T47D (cell line): Measurements from ENCODE around the gene SMARCB1.

ENCODE experiments used
- DNase-seq, 2 experiments: peaks; one replicate each; pipeline versions ENCODE4 v3.0.0 to v3.0.0-alpha.2; 2011 to 2012; ENCODE audit warnings: low read depth in 1 of 2, low spot score in 1 of 2
- JUND ChIP-seq: IDR thresholded peaks from 2 replicates; pipeline ENCODE4 v1.6.1; 2012; ENCODE audit warnings: low read depth
- in situ Hi-C: cut with HindIII; loops from 2 replicates; pipeline ENCODE4 v1.10.0; 2016; ENCODE audit warnings: low sequenced_read_pairs, low pct_unique_long_range_greater_than_20kb

SMARCB1 gene

GRCh38 chr22:23753385-23753784, 33.4 kb upstream of the SMARCB1 start:
- no peak for DNase-seq
- in situ Hi-C loops = no loop called here
- TF ChIP-seq JUND = no peak

DNA sequence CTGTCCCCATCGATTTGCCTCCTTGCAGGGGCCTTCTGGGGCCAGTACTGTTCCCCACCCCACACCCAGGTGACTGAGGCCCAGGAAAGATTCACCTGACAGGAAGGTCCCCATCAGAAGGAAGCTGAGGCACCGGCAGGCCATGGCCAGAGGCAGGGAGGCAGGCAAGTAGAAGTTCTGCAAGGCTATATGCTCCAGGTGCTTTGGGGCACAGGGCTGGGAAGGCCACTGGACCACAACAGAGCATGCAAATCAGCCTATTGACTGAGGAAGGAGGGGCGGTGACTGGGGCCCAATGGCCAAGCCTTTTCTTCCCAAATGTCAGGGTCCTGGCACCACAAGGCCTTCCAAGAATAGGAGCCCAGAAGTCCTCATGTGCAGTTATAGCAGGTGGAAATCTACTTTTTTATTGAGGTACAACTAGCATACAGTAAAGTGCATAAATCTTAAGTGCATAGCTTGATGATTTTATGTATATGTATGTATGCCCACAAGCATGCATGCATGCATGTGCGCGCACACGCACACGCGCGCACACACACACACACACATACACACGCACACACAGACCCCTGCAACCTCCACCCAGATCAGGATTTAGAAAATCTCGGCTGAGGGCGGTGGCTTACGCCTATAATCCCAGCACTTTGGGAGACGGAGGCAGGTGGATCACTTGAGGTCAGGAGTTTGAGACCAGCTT, 32.4 kb upstream of the SMARCB1 start, which contains the start of gene VPREB3:
Gene VPREB3, minus strand, starts transcription at position 206 of the 700 bp plus-strand sequence. Its CDS starts 62 bp downstream, at position 144.
- in situ Hi-C loops = no loop called here
- TF ChIP-seq JUND = no peak
- DNase-seq = no peak

- DNase-seq = no peak
- TF ChIP-seq JUND = no peak
- in situ Hi-C loops = no loop called here
Measured at GRCh38 chr22:23754980-23755636, 31.7 kb upstream of the SMARCB1 start.

- DNase-seq = no peak
- TF ChIP-seq JUND = no peak
- in situ Hi-C loops = no loop called here
Measured at GRCh38 chr22:23755711-23756110, 31.1 kb upstream of the SMARCB1 start.

DNA sequence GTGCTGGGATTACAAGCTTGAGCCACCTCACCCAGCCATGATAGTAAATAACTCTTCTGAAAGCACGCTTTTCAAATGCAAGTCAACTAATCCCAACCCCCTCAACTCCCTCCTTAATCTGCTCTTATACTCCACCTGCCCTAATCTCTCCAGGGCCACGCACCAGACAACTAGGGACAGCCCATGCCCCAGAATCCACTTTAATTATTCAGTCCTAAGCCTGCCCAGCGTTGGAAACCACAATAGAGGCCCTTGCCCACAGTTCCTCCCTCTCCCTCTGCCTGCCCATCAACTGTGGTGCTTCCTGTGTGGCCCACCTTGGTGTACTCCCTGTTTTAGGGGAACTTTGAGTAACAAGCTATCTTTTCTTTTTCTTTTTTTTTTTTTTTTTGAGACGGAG, 29.9 kb upstream of the SMARCB1 start:
- no peak for TF ChIP-seq JUND
- in situ Hi-C loops = no loop called here
- no peak for DNase-seq

- no peak for DNase-seq
- in situ Hi-C loops = no loop called here
- no peak for TF ChIP-seq JUND
Measured at GRCh38 chr22:23759566-23759965, 27.2 kb upstream of the SMARCB1 start.

DNA sequence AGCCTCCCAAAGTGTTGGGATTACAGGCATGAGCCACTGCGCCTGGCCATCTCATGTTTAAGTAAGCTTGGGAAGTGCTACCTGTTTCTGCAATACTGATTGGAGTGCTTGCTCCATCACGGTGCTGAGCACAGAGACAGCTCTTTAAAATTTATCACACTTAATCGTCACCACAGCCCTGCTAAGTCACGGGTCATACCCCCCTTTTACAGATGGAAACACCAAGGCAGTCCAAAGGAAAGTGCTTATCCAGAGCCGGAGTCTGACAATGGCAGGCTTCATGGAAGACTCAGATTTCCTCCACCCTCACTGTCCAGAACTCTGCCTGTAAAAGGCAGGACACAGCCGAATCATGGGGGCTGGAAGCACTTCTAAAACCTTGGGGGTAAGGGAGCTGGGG, 26.7 kb upstream of the SMARCB1 start:
- in situ Hi-C loops = no loop called here
- TF ChIP-seq JUND = no peak
- no peak for DNase-seq

DNA sequence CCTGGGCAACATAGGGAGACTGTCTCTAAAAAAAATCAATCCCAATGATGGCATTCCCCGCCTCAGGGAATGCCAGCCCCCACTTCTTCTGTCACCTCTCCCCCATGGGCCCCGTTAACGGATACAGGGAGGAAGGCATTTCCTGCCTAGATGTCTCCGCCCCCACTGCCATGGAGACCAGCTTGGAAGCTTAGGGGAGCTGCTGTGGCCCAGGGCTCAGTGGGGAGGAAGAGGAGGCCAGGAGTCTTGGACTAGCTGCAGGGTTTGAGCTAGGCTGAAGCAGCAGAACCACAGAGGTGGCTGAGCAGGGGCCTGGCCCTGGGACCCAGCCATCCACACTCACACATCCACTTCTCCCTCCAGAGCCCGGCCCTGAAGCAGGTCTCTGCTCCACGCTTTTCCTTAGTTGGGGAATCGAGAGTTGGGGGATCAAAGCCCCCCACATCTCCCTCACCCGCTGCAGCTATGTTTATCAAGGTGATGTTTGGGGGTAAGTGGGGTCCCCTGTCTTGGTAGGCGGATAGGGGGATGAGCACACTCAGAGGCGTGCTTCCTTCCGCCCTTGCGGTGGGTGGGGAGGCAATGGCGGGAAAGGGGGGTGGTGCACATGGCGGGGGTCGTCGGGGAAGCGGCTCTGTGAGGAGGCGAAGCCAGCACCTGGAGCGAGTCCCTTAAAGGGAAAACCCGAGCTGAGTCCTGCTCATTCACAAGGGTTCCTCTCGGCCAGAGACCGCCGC, 23.8 kb upstream of the SMARCB1 start, which contains the start of gene C22orf15:
Gene C22orf15, plus strand, starts transcription at position 149 of the 737 bp plus-strand sequence. Its CDS starts 317 bp downstream, at position 466.
- TF ChIP-seq JUND = no peak
- no peak for DNase-seq
- in situ Hi-C loops = no loop called here

DNA sequence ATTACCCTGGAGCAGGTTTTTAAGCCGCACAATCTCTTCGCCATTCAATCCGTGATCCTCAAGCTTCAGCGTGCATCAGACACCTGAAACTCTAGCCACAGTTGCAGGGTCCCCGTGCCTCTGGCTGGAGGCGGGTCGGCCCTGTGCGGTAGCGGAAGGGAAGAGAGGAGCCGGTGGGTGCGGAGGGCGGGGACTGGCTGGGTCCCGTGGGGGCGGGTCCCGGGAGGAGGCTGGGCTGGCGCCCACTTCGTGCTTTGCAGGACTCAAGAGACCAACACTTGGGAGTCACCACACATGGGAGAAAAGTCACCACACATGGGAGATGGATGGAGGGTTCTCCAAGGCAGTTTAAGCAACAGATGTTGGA, 23.2 kb upstream of the SMARCB1 start:
- in situ Hi-C loops = no loop called here
- DNase-seq = no peak
- TF ChIP-seq JUND = no peak

- DNase-seq = no peak
- TF ChIP-seq JUND = no peak
- in situ Hi-C loops = no loop called here
Measured at GRCh38 chr22:23763954-23764353, 22.8 kb upstream of the SMARCB1 start.

- TF ChIP-seq JUND = no peak
- no peak for DNase-seq
- in situ Hi-C loops = no loop called here
Measured at GRCh38 chr22:23764899-23765881, 21.6 kb upstream of the SMARCB1 start.

- in situ Hi-C loops = no loop called here
- DNase-seq = no peak
Measured at GRCh38 chr22:23767303-23767672, 19.5 kb upstream of the SMARCB1 start.

More at GRCh38 chr22:23767303-23767672, 19.5 kb upstream of the SMARCB1 start:
- TF ChIP-seq JUND = no peak
